Left colon (tissue), 2 donors: ENCODE data around the gene FUT7. TPM values are rescaled to one million over a fixed set of nuclear protein-coding genes. Genes with fewer than 3 reads are reported as not detected.
A peak's percentile ranks its signal among the peaks of the same experiment; 100 is the strongest.
"Not testable (repeated sequence)": the region's sequence is repeated elsewhere in the genome, so short reads cannot be mapped to it uniquely, and the experiment has no call there.

Source experiments
- ATAC-seq: fragments of 200-7000 bp; cut with Tn5 transposase; one replicate; pipeline ENCODE4 v1.9.1; 2020; ENCODE audit warnings: mild to moderate bottlenecking, moderate library complexity
- DNase-seq, 2 donors: peaks; one replicate each; pipeline ENCODE4 v3.0.0-alpha.2; 2020
- intact Hi-C, 2 donors: fragments of 100-400 bp; cut with DNase I in 1 of 2; cut with micrococcal nuclease in 1 of 2; formaldehyde crosslinking; loops; one replicate each; pipeline versions ENCODE4 v1.11.2 to v1.14.0; 2022; cut with DNase I, micrococcal nuclease
- total RNA-seq, 2 donors: library from RNA; stranded (reverse); fragmentation: NEBNext Ultra II Directional; extraction: Animal tissue kit (Norgen Biotek cat#: 25700); gene quantifications; one replicate each; pipeline ENCODE4 v1.2.1, GENCODE V29; 2021
- donor health status: DM: no; HTN: no; CAD: no.
- donor health status: DM: yes; HTN: yes; CAD: no.

FUT7 gene
- total RNA-seq, 2 donors from 2014 or later = not detected

GRCh38 chr9:137067860-137068538, 36.1 kb upstream of the FUT7 start:
- ATAC-seq (peak; percentile 61), DNase-seq (peak; percentile 80 to 85)
- intact Hi-C loops = no loop called here

GRCh38 chr9:137066096-137066861, 34.4 kb upstream of the FUT7 start:
- intact Hi-C loops = no loop called here
- ATAC-seq = no peak

DNA sequence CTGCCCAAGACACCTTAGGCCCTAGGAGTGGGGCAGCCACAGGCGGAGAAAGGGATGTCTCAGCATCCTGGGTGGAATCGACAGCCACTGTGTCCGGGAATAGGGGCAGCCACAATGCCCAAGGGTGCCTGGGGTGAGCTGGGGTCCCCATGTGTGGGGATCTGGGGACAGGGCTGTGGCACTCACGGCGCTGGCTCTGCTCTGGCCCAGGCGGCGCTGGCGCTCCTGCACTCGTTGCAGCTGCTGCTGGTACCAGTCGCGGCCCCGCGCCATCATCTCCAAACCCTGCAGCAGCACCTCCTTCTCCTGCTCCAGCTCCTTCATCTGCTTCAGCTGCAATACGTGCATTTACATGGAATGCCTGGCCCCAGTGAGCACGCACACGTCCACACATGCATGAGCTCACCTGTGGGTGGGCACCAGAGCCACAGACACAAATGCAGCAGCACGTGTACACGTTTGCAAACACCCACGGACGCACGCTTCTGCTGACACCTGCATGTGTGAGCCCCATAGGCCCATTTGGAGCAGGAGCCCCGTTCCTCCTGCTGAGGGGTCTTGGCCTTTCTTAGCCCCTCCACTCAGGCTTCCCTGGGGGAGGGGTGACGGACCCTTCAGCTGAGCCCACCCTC, 33.6 kb upstream of the FUT7 start:
- DNase-seq = no peak
- ATAC-seq = no peak
- intact Hi-C loops = no loop called here

More at GRCh38 chr9:137066096-137066861, 34.4 kb upstream of the FUT7 start:
- DNase-seq = no peak

DNA sequence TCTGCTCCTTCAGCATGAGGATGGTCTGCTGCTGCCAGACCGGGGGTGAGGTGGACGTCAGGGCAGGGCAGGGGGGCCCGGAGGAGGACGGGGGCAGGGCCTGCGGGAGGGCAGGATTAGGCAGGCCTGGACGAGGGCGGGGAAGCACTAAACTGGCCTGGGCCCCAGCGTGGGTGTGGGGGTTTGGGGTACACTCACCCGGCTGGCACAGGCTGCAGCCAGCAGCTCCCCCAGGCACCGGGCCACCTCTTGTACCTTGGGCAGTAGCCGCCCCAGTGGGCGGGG, 32.9 kb upstream of the FUT7 start:
- no peak for ATAC-seq
- no peak for DNase-seq
- intact Hi-C loops = no loop called here

GRCh38 chr9:137064027-137064879, 32.4 kb upstream of the FUT7 start:
- DNase-seq (peak in 1 of 2 donors; percentile 79), ATAC-seq (peak; percentile 68)
- intact Hi-C loops = no loop called here

DNA sequence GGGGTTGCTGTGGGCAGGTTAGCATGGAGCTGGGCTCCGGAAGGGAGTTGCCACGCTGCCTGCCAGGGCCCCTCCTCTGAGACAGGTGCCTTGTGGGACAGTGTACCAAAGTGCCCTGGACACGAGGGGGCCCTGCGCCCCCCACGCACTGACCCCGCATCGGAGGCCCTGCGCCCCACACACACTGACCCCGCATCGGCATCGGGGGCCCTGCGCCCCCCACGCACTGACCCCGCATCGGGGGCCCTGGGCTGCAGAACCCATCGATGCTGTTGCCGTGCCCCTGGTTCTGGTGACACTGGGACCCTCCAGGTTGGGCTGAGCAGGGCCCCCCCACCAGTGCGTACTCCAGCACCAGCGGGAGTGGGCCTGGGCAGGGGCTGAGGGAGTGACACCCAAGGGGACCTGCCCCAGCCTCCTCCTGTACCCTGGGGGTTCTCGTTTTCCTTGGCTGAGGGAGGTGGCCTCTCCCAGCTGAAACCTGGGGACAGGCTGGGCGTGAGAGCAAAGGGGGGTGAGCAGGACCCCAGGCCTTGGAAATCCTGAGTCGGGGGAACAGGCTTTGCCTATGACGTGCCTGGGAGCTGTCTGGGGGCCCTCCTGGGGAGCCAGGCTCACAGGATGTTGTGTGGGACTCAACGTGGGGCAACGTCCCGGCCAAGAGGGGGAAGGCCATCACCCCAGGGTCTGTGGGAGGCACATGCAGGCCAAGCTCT, 31.6 kb upstream of the FUT7 start:
- no peak for ATAC-seq
- intact Hi-C loops = no loop called here
- DNase-seq = no peak

- intact Hi-C loops, DNase-seq, ATAC-seq: not testable (repeated sequence)
Observed at GRCh38 chr9:137062798-137063197, 30.9 kb upstream of the FUT7 start.

GRCh38 chr9:137062384-137062783, 30.5 kb upstream of the FUT7 start:
- ATAC-seq (no peak), DNase-seq (no peak)
- intact Hi-C loops = no loop called here

DNA sequence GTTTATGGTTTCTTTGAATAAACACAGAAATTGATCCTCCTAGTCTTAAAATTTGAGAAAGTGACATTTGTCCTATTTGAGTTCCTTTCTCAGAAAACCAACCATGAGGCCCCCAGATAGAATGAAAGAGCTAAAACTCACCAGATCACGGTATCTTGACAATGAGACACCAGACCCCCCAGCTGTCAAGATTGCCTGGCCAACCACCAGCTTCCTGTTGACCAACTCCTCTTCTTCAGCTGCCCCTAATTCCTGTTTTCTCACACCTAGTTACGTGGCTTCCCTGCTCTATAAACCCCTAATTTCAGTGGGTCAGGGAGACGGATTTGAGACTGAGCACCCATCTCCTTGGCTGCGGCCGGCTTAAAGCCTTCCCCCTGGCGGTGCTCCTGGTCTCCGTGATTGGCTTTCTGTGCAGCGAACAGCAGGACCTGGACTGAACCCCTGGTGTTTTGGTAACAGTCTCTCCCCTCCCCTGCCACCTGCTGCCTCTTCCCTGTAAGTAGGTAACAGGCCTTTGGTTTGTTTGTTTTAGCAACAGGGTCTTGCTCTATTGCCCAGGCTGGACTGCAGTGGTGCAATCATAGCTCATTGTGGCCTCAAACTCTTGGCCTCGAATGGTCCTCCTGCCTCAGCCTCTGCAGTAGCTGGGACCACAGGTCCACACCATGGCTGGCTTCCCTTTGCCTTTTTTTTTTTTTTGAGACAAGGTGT, 26.8 kb upstream of the FUT7 start:
- ATAC-seq = no peak
- no peak for DNase-seq
- intact Hi-C loops = no loop called here

DNA sequence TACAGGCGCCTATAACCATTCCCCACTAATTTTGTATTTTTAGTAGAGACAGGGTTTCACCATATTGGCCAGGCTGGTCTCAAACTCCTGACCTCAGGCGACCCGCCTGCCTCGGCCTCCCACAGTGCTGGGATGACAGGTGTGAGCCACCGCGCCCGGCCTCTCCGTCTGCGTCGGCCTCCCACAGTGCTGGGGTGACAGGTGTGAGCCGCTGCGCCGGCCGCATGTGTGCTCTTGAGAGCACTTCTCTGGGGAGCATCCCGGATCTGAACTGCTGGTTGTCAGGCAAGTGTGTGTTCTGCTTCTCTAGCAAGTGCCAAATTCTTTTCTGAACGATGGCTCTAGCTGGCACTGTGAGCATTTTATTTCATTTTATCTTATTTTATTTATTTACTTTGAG, 25.7 kb upstream of the FUT7 start:
- intact Hi-C loops = no loop called here
- DNase-seq (no peak), ATAC-seq (no peak)

- peak in 1 of 2 donors; percentile 51 for DNase-seq
- ATAC-seq = peak; percentile 25
- intact Hi-C loops = no loop called here
Observed at GRCh38 chr9:137056739-137057415, 25.0 kb upstream of the FUT7 start.

GRCh38 chr9:137055385-137056364, 23.8 kb upstream of the FUT7 start:
- ATAC-seq = peak; percentile 76
- intact Hi-C loops = no loop called here
- peak; percentile 94 to 96 for DNase-seq

- no peak for DNase-seq
- peak; percentile 21 for ATAC-seq
Observed at GRCh38 chr9:137054932-137055384, 23.1 kb upstream of the FUT7 start.

DNA sequence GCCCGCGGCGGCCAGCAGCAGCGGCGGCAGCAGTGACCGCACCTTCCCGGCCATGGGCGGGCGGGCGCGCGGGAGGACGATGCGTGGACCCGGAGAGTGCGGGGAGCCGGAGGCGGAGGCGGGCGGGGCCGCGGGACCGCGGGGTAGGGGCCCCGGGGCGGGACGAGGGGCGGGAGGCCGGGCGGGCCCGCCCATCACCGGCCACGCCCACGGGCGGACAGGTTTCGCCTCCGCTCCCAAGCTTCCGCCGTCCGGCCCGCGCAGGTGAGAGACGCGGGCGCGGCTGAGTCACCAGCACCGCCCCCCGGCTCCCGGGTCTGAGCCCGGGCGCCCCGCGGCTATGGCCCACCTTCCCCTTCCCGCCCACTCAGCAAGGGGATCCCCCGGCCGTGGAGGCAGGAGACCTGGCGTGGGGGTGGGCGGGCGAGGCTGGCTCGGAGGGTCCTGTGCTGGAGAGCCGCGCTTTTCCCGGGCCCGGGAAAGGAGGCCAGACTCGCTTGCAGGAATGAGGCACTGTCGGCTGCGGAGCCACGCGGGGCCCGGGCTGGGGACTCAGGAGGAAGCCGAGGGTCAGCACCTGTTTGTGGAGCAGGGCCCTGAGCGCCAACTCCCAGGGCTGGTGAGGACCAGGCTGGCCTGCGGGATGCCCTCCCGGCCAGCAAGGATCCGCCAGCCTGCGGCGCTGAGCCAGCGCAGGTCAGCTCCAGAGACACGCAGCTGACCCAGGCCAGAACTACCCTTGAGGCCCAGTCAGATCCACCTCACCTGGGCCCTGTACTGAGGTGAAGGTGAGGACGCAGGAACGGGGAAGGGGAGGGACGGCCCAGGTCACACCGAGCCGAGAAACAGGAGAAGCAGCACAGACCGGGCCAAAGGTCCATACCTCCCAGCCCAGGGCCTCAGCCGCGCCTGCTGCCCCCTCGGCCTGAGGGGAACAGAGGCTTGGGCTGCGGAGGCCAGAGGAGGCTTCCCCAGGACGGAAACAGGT, 22.4 kb upstream of the FUT7 start, which contains the start of gene ENTPD2:
TSS of gene ENTPD2 (minus strand) at position 118 of the 988 bp plus-strand sequence. CDS start at position 54, 64 bp downstream.
- intact Hi-C loops = no loop called here
- DNase-seq (peak; percentile 77 to 87), ATAC-seq (peak; percentile 65)

More at GRCh38 chr9:137054932-137055384, 23.1 kb upstream of the FUT7 start:
- intact Hi-C loops = no loop called here
